ENCODE data around the gene TCERG1L. TPM values are rescaled to one million over a fixed set of nuclear protein-coding genes. Genes with fewer than 3 reads are reported as not detected.

TCERG1L gene
- total RNA-seq, 1 experiment from 2014 or later: not detected

DNA sequence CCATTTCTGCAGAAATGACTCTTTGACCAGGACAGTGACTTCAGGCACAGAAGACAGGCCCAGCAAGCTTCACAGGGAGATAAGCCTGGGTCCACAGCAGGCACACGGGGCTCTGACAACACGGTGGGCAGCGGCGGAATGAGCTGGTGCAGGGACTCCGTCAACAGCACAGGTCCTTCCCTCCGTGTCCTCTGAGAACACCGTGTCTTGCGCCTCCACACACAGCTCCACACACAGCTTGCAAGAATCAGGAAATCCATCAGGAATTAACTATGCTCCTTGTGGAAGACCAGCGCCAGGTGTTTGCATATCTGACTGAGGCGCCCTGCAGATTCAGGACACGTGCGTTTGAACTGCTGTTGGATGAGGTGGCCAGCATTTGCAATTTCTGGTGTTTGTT, 39.6 kb downstream of the TCERG1L start:
- TF ChIP-seq, protein P1, sequence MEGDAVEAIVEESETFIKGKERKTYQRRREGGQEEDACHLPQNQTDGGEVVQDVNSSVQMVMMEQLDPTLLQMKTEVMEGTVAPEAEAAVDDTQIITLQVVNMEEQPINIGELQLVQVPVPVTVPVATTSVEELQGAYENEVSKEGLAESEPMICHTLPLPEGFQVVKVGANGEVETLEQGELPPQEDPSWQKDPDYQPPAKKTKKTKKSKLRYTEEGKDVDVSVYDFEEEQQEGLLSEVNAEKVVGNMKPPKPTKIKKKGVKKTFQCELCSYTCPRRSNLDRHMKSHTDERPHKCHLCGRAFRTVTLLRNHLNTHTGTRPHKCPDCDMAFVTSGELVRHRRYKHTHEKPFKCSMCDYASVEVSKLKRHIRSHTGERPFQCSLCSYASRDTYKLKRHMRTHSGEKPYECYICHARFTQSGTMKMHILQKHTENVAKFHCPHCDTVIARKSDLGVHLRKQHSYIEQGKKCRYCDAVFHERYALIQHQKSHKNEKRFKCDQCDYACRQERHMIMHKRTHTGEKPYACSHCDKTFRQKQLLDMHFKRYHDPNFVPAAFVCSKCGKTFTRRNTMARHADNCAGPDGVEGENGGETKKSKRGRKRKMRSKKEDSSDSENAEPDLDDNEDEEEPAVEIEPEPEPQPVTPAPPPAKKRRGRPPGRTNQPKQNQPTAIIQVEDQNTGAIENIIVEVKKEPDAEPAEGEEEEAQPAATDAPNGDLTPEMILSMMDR (IDR thresholded peaks at IDR 0.05; ENCODE audit: unreplicated experiment): no peak
- no peaks in the 10 kb centered on the region for H3K4me1 Mint-ChIP-seq (ENCODE audit: low read depth, unreplicated experiment)
- H3K4me3 Mint-ChIP-seq (ENCODE audit: low read depth, unreplicated experiment): no peak overlapping the region
- H3K27me3 Mint-ChIP-seq (ENCODE audit: unreplicated experiment): no peaks in the 10 kb centered on the region
- BruUV-seq (replicated peaks): no TSS peak
- H3K36me3 Mint-ChIP-seq (ENCODE audit: insufficient read depth, unreplicated experiment): no peaks in the 10 kb centered on the region
- H3K27ac Mint-ChIP-seq (ENCODE audit: unreplicated experiment): no peak overlapping the region
- CTCF ChIA-PET: no interaction called here
- DNase-seq: no peak
- intact Hi-C loops (cut with micrococcal nuclease; ENCODE audit: unreplicated experiment): no loop called here
- H3K9me3 Mint-ChIP-seq (ENCODE audit: low read depth, unreplicated experiment): peaks cover 14% of the 10 kb centered on the region

DNA sequence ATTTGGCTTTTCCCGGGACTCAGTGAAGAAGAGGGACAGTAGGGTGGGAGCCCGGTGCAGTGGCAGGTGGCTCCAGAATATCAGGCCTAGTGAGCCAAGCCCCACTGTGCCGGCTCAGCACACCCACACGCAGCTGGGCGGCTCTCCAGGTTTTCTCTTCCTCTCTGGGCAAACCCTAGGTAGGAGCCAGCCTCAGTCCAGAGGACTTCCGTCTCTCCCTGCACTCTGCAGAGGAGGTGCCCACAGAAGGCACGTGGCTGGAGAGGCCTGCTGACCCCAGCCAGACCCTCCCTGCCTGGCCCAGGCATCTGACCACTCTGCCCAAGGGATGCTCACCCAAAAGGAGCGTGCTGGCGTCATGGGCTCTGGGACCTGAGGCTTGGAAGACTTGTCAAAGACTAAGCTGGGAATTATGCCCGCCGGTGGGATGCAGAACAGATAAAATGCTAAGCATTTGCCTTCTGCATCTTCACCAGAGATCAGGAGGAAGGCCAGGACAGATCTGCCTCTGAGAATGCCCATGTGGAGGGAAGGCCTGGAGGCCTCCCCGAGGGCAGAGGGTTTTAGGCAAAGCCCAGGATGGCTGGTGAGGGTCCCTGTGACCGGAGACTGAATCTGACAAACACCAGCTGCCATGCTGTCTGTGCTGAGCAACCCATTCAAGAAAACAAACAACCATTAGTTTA, 40.2 kb downstream of the TCERG1L start:
- intact Hi-C loops (cut with micrococcal nuclease; ENCODE audit: unreplicated experiment): no loop called here
- Mint-ChIP-seq H3K27me3 (ENCODE audit: unreplicated experiment) (no peaks in the 10 kb centered on the region), H3K9me3 (ENCODE audit: low read depth, unreplicated experiment) (peaks cover 14% of the 10 kb centered on the region), H3K27ac (ENCODE audit: unreplicated experiment) (no peak overlapping the region), H3K4me3 (ENCODE audit: low read depth, unreplicated experiment) (no peak overlapping the region), H3K36me3 (ENCODE audit: insufficient read depth, unreplicated experiment) (no peaks in the 10 kb centered on the region), H3K4me1 (ENCODE audit: low read depth, unreplicated experiment) (no peaks in the 10 kb centered on the region)
- BruUV-seq (replicated peaks): no TSS peak
- CTCF ChIA-PET: no interaction called here
- TF ChIP-seq, protein P1 (IDR thresholded peaks at IDR 0.05; ENCODE audit: unreplicated experiment): no peak
- no peak for DNase-seq

DNA sequence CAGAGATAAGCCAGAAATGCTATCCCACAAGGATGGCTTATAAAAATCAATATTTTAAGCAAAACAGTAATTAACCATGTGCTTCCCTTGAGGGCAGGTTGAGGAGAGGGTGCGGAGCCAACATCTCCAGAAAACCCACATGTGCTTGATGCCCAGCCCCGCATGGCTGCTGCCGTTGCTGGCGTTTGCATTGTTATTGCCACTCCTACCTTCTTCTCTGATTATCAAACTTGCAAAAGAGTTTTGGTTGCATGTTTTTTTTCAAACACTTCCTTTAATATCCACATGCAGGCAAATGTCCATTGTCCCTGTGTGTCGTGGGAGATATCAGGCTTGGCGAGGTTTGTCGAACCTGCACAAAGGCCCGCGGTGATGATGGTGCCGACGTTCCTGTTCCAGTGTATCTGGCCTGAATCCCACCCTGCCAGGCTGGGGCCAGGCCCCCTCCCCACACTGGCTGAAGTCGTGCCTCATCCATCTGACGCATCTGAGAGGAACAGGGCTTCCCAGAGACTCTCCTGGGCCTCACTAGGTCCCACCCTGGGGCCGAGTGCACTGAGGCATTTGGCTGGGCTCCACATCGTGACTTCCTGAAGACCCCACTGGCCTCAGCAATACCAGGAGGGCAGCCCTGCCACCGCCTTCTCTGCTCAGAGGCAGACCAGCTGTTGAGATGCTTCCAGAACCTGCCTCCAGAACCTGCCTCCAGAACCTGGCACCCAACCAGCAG, 40.9 kb downstream of the TCERG1L start:
- CTCF ChIA-PET: no interaction called here
- DNase-seq: no peak
- no TSS peak for BruUV-seq (replicated peaks)
- Mint-ChIP-seq H3K36me3 (ENCODE audit: insufficient read depth, unreplicated experiment) (no peaks in the 10 kb centered on the region), H3K4me1 (ENCODE audit: low read depth, unreplicated experiment) (no peaks in the 10 kb centered on the region), H3K4me3 (ENCODE audit: low read depth, unreplicated experiment) (no peak overlapping the region), H3K27me3 (ENCODE audit: unreplicated experiment) (no peaks in the 10 kb centered on the region), H3K27ac (ENCODE audit: unreplicated experiment) (no peak overlapping the region), H3K9me3 (ENCODE audit: low read depth, unreplicated experiment) (peaks cover 17% of the 10 kb centered on the region)
- TF ChIP-seq, protein P1 (IDR thresholded peaks at IDR 0.05; ENCODE audit: unreplicated experiment): no peak
- intact Hi-C loops (cut with micrococcal nuclease; ENCODE audit: unreplicated experiment): no loop called here

DNA sequence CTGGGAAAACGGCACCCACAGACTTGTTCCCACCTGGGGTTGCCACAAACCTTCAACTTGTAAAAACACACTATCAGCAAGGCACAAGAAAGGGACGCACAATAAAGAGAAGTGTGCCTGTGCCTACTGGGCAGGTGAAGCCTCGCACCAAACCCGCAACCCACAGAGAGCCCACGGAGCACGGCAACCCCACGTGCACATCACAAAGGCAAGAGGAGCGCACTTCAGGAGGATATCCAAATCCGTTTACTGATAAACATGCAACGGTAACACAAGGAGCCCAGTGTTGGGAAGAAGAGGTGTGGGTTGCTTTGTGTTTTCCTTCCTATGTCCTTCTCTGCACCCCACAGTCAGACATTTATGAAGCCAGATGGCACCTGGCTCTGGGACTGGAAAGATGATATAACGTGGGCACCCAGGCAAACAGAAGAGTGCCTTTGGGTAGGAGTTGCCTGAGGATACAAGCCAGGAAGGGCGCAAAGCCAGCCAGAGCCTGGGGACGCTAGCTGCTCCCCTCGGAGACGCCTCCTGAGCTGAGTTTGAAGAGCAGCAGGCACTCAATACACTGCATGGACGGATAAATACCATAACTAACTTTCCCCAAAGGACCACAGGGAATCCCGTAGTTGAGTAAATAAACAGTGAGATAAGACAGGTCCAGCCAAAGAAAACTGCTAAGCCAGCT, 41.6 kb downstream of the TCERG1L start:
- Mint-ChIP-seq H3K4me1 (ENCODE audit: low read depth, unreplicated experiment) (no peaks in the 10 kb centered on the region), H3K9me3 (ENCODE audit: low read depth, unreplicated experiment) (peaks cover 17% of the 10 kb centered on the region)
- TF ChIP-seq, protein P1 (IDR thresholded peaks at IDR 0.05; ENCODE audit: unreplicated experiment): no peak

More for the DNA sequence above, 41.6 kb downstream of the TCERG1L start:
- H3K4me3 Mint-ChIP-seq (ENCODE audit: low read depth, unreplicated experiment): no peak overlapping the region
- BruUV-seq (replicated peaks): no TSS peak
- CTCF ChIA-PET: no interaction called here
- intact Hi-C loops (cut with micrococcal nuclease; ENCODE audit: unreplicated experiment): no loop called here
- H3K36me3 Mint-ChIP-seq (ENCODE audit: insufficient read depth, unreplicated experiment): no peaks in the 10 kb centered on the region
- no peaks in the 10 kb centered on the region for H3K27me3 Mint-ChIP-seq (ENCODE audit: unreplicated experiment)
- no peak overlapping the region for H3K27ac Mint-ChIP-seq (ENCODE audit: unreplicated experiment)
- DNase-seq: no peak

Data from Calu3 (cell line).